Stimulated activated CD8-positive, alpha-beta memory T cell treated with anti-CD3 and anti-CD28 coated beads, Interleukin-7, amount 100 ng/mL, for 24 hours (primary cell): ENCODE data around the gene MTOR.
"Not testable (repeated sequence)": the region's sequence is repeated elsewhere in the genome, so short reads cannot be mapped to it uniquely, and the experiment has no call there.

Source experiments
- DNase-seq: peaks from one replicate; pipeline ENCODE4 v3.0.0-alpha.2; 2020; ENCODE audit warnings: low read depth

Gene MTOR

DNA sequence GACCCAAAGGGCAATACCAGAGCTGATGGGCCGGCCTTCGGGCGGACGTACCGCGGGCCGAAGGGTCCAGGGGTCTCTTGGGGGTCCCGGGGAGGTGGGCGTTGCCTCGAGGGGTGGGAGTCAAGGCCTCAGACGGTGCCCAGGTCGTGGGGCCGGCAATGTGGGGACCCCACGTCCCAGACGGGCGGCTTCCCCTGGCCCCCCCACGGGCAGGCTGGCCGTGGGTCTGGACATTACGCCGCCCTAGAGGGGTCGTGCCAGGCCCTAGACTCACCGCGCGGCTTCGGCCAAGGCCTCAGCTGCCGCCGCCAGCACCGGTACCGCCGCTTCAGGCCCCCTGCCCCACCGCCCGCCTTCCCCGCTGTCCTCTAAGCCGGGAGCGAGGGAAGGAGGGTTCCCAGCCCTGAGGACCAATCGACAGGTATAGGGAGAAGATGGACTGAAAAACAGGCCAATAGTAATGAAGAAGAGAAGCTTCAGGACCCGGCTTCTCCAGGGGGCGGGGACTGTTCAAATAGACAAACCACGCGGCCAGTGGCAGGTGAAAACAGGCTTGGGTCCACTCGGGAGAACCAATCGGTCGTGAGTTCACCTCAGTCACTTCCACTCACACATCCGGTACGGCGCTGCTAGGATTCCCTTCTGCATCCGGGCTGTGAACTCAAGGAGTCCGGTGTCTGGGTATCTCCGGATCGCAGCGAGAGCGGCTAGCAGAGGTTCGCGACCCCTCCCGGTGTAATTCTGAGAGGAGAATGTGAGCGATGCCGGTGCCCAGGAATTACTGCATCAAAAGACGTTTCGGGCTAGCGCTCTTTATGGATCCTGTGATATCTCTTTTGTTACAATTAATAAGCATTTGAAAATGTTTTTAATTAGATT is at the start of gene MTOR:
Gene MTOR, minus strand, starts transcription at position 381 of the 879 bp plus-strand sequence. CDS start 3,142 bp downstream, outside the sequence.
- peak; percentile 91 for DNase-seq

DNA sequence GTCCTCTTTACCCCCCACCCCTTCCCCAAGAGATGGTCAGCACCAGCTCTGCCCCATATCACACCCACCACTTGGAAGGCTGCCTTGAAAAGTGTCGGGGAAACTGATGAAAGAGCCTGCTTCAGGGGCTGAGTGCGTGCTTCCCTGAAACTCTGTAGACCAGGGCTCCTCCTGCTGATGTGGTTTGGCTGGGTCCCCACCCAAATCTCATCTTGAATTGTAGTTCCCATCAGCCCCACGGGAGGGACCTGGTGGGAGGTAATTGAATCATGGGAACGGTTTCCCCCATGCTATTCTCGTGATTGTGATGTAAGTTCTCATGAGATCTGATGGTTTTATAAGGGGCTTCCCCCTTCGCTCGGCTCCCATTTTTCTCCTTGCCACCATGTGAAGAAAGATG is 47.0 kb upstream of the MTOR start:
- DNase-seq = no peak

DNA sequence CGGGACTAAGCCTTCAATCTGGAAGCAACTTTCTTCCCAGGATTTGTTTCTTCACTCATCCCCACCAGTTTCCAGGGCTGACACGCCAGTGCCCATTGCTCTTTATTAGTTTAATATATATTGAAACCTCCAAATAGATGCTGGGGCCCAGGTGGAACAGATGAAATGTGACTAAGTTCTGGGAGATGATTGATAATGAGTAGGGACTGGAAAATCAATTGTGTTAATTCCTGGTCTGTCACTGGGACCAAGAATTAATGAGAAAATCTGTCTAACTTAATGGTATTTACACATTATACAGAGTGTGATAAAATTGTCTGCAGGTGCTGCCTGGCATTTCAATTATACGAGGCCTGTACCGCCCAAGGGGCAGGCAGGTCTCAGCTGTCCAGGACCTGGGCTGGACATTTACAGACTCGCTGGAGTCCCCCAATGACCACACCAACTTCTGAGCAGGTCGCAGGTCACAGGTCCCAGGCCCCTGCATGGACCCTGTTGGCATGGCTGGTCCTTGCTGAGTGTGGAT is 46.4 kb upstream of the MTOR start:
- DNase-seq = no peak

DNA sequence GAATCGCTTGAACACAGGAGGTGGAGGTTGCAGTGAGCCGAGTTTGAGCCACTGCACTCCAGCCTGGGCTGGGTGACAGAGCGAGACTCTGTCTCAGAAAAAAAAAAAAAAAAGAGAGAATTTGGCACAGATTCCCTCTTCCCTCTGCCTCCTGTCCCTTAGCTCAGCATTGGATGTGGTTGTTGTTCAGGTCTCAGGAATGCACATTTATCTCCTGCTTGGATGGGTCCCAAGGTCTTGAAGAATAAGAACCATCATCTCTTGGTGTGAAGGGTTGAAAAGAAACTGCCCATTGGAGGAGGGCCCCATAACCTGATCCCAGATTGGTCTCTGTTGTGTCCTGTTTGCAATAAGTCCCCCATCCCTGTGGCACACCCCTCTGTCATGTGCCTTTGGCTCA is 45.5 kb upstream of the MTOR start:
- DNase-seq = no peak

DNA sequence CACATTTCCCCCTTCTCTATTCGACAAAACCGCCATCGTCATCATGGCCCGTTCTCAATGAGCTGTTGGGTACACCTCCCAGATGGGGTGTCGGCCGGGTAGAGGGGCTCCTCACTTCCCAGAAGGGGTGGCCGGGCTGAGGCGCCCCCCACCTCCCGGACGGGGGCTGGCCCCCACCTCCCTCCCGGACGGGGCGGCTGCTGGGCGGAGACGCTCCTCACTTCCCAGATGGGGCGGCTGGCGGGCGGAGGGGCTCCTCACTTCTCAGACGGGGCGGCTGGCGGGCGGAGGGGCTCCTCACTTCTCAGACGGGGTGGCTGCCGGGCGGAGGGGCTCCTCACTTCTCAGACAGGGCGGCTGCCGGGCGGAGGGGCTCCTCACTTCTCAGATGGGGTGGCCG is 43.2 kb upstream of the MTOR start:
- not testable (repeated sequence) for DNase-seq

DNA sequence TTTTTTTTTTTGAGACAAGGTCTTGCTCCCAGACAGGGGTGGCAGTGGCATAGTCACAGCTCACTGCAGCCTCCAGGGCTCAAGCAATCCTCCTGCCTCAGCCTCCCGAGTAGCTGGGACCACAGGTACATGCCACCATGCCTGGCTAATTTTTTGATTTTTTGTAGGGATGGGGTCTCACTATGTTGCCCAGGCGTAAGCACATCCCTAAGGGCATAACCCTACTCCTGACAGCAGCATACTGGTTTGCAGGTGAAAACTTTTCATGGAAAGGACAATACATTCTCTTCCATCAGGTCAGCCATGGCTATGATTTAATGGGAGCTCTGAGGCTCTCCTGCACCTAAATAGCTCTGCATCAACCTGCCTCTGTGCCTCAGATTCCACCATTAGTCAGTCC is 40.0 kb upstream of the MTOR start:
- DNase-seq = no peak

DNA sequence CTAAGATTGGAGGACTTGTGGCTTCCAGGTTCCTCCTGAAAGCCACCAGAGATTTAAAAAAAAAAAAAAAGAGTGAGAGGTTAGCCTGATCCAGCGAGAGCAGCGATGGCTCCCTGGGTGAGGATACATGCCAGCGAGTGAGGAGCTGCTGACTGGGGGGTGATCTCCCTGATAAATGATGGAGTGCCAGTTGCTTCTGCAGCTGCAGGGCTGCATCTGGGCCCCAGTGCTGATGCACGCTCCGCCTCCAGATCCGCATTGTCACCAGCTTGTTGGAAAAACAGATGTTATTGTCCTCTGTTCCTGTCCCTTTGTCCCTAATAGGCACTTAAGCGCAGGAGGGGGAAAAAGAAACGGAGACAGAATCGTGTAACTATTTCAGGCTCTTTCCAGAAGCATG is 39.2 kb upstream of the MTOR start:
- no peak for DNase-seq

DNA sequence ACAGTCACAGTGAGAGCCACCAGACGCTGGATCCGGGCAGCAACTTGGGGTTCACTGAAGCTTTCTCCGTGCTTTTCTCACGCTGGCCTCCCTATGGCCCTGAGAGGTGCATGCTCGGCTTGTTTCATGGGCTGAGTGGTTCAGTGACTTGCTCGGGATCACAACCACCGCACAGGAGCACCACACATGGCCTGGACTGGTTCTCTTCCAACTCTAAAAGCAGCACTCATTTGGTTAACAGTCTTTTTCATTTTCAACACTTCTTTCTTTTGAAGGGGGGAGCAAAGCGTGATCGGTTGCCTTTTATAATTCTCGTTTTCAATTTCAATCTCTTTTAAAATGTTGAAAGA is 36.8 kb upstream of the MTOR start:
- no peak for DNase-seq

DNA sequence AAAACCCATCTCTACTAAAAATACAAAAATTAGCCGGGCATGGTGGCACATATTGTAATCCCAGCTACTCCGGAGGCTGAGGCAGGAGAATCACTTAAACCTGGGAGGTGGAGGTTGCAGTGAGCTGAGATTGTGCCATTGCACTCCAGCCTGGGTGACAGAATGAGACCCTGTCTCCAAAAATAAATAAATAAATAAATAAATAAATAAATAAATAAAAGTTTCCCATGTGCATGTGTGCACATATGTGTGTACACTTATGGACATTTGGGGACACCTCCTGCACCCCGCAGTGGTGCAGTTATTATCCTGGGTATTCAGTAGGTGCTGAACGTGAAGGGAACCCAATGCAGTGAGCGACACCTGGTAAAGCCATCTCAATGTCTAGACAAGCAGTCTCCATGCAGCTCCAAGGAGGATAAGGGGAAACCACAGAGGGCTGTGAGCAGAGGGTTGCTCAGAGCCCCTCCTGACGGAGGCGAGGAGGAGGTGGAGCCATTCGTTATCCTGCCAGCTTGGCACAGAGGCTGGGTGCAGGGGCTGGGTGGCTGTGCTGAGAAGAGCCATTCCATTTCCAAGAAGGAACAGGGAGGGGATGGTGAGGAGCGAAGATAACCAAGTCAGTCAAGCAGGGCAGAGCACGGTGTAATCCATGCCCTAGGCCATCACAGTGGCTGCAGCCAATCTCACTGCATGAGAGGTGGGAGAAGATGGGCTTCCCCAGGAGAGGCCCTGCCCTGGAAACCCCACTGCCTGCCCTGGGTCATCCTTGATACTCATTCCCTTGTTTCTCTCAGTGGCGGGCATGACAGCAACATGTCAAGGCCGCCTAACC is 36.3 kb upstream of the MTOR start:
- no peak for DNase-seq

DNA sequence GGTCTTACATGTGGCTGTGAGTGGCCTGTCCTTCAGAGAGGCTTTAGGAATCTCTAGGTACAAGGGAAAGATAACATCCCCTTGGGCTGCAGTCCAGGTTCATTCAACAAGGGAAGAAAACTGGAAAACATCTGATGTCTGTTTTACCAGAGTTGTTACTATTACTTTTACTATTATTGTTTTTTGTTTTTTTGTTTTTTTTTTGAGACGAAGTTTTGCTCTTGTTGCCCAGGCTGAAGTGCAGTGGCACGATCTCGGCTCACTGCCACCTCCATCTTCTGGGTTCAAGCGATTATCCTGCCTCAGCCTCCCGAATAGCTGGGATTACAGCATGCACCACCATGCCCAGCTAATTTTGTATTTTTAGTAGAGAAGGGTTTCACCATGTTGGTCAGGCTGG is 35.4 kb upstream of the MTOR start:
- DNase-seq = not testable (repeated sequence)

DNA sequence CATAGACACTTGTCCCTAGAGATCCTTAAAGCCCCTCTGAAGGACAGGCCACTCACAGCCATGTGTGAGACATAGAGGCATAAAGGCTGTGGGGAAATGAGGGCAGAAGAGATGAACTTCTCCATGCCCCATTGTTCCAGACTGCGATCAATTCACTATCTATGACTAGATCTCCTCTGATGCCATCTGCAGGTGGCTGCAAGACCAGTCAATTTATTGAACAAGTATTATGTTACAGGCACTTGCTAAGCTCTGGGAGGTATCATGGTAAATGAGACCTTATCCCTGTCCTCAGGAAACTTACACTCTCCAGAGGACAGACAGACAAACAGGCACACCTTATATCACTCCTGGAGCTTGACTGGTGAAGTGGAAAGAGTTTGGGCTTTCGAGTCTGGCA is 33.6 kb upstream of the MTOR start:
- DNase-seq = no peak

DNA sequence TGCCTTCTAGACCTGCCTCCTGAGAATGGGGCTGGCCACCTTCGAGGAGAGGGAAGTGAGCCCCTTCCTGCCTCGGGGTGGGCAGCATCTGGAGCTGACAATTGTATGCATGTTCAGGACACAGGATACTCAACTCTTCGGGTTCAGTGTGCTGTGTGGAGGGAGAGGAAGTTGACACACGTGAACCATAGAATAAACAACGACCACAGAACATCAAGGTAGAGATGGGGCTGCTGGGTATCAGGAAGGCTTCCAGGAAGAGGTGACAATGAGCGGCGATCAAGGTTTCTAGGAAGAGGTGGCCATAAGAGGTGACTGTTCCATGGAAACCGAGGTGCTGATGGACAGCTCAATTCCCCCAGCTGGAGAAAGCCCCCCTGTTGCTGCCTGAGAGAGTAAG is 32.6 kb upstream of the MTOR start:
- DNase-seq = no peak

DNA sequence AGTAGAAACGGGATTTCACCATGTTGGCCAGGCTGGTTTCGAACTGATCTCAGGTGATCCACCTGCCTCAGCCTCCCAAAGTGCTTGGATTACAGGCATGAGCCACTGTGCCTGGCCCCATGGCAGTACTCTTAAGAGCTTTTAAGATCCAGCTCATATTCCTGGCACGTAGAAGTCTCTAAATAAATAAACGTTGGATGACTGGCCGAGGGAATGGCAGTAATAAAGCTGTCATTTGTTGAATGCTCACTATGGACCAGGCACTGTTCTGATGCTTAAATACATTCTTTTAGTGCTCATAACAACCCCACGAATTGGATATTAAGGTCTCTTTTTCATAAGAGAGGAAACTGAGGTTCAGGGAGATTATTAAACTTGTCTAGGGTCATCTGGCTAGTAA is 31.5 kb upstream of the MTOR start:
- DNase-seq = no peak

DNA sequence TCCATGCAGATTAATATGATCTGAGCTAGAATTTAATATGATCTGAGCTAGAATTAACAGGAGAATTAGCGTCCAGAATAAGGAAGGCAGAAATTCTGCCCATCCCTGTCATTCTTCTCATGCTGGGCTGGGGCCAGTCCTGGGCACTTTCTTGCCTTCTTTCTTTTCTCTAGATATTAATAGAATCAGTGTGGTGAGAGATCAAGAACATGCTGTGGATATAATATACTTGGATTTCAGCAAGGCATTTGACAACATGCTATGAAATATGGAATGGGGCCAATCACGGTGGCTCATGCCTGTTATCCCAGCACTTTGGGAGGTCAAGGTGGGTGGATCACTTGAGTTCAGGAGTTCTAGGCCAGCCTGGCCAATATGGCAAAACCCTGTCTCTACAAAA is 28.7 kb upstream of the MTOR start:
- DNase-seq = no peak

DNA sequence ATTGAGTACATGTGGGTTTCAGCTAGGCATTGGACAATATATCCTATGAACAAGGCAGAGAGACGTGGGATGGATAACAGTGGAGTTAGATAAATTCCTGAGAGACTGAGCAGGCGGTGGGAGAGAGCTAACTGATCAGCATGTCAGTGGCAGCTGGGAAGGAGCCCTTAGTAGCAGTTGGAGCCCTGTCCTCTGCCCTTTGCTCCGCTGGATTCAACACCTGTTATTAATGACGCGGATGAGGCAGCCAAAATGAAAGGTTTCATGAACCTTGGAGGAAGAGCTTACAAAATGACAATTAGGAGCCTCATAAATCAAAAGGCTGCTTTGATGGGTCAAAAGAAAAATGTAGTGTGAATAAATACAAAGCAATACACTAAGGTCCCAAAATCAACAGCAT is 26.7 kb upstream of the MTOR start:
- no peak for DNase-seq

DNA sequence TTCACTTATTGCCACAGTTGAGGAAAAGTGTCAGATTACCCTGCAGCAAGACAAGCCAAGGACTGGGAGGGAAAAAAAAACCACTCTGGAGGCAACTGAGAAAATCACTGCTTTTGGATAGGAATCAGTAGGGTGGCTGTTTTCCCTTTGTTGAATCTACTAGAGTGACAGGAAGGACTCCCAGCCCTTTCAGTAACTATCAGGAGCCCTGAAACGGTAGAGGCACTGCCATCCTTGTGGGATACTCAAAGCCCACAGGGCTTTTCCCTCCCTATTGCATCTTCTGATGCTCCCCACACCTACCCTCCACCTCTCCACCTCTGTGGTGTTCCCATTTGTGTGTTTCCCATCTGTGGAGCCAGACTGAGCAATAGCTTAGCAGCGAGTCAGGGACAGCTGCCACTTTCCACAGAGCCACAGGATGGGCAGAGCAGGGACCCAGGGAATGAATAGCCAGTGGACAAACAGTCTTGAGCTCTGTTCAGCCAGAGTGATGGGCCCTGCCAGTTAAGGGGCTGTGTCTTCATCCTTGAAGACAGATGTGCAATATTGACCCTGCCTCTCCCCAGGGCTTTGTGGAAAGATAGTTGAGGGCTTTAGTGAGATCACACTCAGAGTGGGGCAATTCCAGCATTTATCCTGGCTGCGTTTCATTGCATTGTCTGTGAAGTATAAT is 24.5 kb upstream of the MTOR start:
- no peak for DNase-seq

DNA sequence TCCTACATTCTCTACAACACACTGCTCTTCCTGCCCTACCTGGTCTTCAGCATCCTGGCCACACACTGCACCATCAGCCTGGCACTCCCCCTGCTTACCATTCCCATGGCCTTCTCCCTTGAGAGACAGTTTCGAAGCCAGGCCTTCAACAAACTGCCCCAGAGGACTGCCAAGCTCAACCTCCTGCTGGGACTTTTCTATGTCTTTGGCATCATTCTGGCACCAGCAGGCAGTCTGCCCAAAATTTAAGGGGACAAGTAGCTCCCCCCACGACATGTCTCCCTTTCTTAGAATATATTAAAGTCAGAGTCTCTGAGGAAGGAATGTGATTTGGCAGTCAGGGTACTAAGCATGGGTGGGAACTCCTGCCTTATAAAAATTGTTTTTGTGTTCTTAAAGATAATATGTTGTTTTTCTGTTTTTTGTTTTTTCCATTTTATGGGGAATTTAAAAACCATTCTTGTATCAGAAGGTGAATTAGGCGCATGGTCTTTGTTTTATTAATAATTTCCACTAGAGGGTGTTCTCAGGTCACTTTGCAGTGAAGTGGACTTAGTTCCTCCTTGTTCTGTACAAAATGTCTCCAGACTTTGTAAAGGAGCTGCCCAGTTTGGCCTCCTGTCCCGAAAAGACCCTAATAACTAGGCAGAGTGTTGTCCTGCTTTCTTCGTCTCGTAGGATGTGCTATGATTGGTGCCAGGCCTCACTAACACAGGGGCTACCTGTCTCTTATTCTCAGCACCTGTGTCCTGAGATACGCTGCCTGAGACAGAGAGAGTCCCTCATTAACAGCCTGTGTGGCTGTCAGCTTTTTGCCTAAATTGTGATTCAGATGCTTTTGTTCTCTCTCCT is 23.8 kb upstream of the MTOR start:
- no peak for DNase-seq

DNA sequence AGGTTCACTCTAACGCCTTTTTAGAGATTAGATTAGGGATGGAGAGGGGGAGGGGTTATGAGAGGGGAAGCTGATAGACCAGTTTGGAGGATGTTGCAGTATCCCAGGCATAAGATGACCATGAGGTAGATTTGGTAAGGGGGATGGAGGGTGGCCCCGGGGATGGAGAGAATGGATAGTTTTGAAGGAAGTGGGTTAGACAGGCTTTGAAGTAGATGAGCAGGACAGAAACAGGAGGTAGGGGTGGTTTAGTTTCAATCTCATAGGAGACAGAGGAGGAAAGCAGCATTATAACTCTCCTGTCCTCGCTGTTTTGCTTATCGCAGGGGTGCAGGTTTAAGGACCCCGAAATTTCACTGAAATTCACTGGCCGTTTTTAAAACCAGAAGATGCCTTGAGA is 22.4 kb upstream of the MTOR start:
- DNase-seq = no peak

DNA sequence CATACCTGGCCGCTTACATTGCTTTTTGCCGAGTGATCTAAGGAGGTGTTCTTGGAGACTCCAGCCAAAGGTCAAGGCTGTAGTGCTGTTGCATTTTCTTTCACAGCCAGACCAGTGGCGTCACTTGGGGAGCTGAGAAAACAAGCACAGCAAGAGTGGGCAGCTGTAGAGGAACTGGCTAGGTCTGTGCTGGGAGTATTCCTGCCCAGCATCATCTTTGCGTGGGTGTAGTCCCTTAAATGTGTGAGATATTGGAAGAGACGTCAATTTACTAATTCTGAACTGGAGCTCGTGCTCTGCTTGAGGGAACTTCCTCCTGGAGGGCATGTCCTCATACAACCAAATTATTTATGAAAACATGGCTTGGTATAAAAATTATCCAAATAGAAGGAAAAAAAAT is 20.8 kb upstream of the MTOR start:
- no peak for DNase-seq

DNA sequence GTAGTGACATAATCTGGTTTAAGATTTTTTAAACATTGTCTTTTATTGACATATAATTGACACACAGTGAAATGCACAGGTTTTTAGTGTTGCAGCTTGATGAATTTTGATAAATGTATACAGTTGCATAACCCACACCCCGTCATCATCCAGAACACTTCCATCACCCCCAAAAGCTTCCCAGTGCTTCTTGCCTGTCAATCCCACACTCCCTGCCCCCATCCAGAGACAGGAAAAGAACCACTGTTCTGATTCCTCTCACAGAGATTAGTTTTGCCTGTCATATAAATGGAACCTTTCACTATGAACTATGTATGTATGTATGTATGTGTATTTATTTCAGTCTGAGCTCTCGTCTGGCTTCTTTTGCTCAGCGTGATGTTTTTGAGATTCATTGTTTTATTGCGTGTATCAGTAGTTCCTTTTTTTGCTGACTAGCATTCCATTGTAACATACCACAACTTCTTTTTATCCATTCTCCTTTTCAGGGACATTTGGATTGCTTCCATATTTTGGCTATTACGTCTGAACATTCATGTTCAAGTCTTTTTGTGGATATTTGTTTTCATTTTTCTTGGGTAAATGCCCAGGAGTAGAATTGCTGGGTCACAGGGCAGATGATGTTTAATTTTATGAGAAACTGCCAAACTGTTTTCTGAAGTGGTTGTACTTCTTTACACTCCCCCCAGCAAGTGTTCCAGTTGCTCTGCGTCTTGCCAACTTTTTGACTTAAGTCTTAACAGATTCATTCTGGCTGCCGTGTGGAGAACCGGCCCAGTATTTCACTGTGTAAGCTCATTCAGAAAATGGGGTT is 19.4 kb upstream of the MTOR start:
- DNase-seq = no peak
